ENCODE measurements around the gene TMEM86A. TPM values are rescaled to one million over a fixed set of nuclear protein-coding genes. Genes with fewer than 3 reads are reported as not detected.

TMEM86A gene
- total and polyA plus RNA-seq, 2 donors (not counting 3 experiments of a cell fraction or from before 2014, with no cell fraction given), result 2.1 to 2.6 TPM

DNA sequence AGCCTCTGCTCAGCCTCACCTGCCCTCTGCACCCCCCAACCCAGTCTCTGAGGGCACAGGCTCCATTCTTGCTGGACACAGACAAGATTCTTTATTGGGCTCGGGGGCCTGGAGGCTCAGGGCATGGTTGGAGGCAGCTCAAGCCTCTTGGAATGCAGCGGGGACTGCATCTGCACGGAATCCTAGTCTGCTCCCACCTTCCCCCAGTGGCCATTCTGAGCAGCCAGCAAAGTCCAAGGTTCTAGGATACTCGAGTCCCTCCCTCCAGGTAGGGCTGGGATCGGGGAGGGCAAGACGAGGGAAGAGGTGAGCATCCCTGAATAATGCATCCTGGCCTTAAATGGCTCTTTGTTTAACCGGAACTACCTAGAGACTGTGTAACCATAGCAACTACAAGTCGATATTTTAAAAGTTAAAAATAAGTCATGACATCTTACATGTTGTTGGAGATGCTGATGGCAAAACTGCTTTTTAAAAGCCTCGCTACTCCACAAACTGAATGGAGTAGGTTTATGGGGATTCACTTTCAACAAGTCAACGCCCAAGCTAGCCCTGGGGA, 38.1 kb downstream of the TMEM86A start:
- no peaks in the 10 kb centered on the region for H3K4me1 ChIP-seq (ENCODE audit: control insufficient read depth, extremely low read depth, insufficient read depth, low read length)
- intact Hi-C loops (cut with micrococcal nuclease) (no loop called here), dilution Hi-C loops (cut with MboI; ENCODE audit: extremely low pct_ligation_motif_present, low sequenced_read_pairs) (no loop called here)
- CTCF ChIA-PET, result interaction anchor here (2.0 to 3.1 kb wide), 2 partner anchors 8 to 14 kb away, joined by 9 to 15 read pairs; no protein-coding TSS in a partner anchor
- H3K4me2 ChIP-seq (ENCODE audit: insufficient read depth, low read length), result no peak overlapping the region
- no peaks in the 10 kb centered on the region for H3K79me2 ChIP-seq (ENCODE audit: control insufficient read depth, insufficient read depth, low read length)
- H3K9me3 ChIP-seq (replicated peaks; ENCODE audit: control insufficient read depth, insufficient read depth, low read length), result no peaks in the 10 kb centered on the region
- FAIRE-seq (no peak), DNase-seq (ENCODE audit: low read depth, low spot score) (no peak)
- TF ChIP-seq, protein P1, sequence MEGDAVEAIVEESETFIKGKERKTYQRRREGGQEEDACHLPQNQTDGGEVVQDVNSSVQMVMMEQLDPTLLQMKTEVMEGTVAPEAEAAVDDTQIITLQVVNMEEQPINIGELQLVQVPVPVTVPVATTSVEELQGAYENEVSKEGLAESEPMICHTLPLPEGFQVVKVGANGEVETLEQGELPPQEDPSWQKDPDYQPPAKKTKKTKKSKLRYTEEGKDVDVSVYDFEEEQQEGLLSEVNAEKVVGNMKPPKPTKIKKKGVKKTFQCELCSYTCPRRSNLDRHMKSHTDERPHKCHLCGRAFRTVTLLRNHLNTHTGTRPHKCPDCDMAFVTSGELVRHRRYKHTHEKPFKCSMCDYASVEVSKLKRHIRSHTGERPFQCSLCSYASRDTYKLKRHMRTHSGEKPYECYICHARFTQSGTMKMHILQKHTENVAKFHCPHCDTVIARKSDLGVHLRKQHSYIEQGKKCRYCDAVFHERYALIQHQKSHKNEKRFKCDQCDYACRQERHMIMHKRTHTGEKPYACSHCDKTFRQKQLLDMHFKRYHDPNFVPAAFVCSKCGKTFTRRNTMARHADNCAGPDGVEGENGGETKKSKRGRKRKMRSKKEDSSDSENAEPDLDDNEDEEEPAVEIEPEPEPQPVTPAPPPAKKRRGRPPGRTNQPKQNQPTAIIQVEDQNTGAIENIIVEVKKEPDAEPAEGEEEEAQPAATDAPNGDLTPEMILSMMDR (IDR thresholded peaks at IDR 0.05; ENCODE audit: extremely low read depth in 1 of 2, insufficient read depth in 1 of 2, low read depth in 1 of 2, low read length in 2 of 2), result peak in 1 of 2 donors; percentile 7
- TF ChIP-seq GATA2 (IDR thresholded peaks at IDR 0.05; ENCODE audit: insufficient read depth, insufficient read length, low read depth, low read length), result no peak
- no TSS peak for BruUV-seq (replicated peaks)
- no peaks in the 10 kb centered on the region for H4K20me1 ChIP-seq (replicated peaks; ENCODE audit: control insufficient read depth, extremely low read depth, insufficient read depth, low read length)
- H3K36me3 ChIP-seq (ENCODE audit: control insufficient read depth in 2 of 2, extremely low read depth in 1 of 2, insufficient read depth in 2 of 2, low read length in 2 of 2), result no peaks in the 10 kb centered on the region
- no peak overlapping the region for H3K4me3 ChIP-seq (replicated peaks in 1 of 3; ENCODE audit: insufficient read depth in 1 of 3, low read depth in 1 of 3, low read length in 3 of 3)
- POLR2A ChIA-PET, result interaction anchor here (0.5 kb wide), 1 partner anchor 142 kb away, joined by 3 read pairs; no protein-coding TSS in a partner anchor
- H3K27me3 ChIP-seq (ENCODE audit: control insufficient read depth in 2 of 2, insufficient read depth in 2 of 2, low read length in 2 of 2), result peaks cover 0 to 3% of the 10 kb centered on the region in 2 experiments
- H3K27ac ChIP-seq (ENCODE audit: insufficient read depth, low read depth, low read length), result no peak overlapping the region
- no peaks in the 10 kb centered on the region for H3K9me1 ChIP-seq (replicated peaks; ENCODE audit: control insufficient read depth, extremely low read depth, insufficient read depth, low read length)
- no peak overlapping the region for H2AFZ ChIP-seq (ENCODE audit: low read depth, low read length)
- no peak overlapping the region for H3K9ac ChIP-seq (replicated peaks; ENCODE audit: extremely low read depth, insufficient read depth, low read length)

- Histone ChIP-seq H3K27ac (ENCODE audit: insufficient read depth, low read depth, low read length) (no peak overlapping the region), H3K4me3 (replicated peaks in 1 of 3; ENCODE audit: insufficient read depth in 1 of 3, low read depth in 1 of 3, low read length in 3 of 3) (no peak overlapping the region), H3K4me1 (ENCODE audit: control insufficient read depth, extremely low read depth, insufficient read depth, low read length) (no peaks in the 10 kb centered on the region), H3K4me2 (ENCODE audit: insufficient read depth, low read length) (no peak overlapping the region), H3K9me1 (replicated peaks; ENCODE audit: control insufficient read depth, extremely low read depth, insufficient read depth, low read length) (no peaks in the 10 kb centered on the region), H2AFZ (ENCODE audit: low read depth, low read length) (no peak overlapping the region), H3K9ac (replicated peaks; ENCODE audit: extremely low read depth, insufficient read depth, low read length) (no peak overlapping the region), H3K27me3 (ENCODE audit: control insufficient read depth in 2 of 2, insufficient read depth in 2 of 2, low read length in 2 of 2) (peaks cover 0 to 3% of the 10 kb centered on the region in 2 experiments), H4K20me1 (replicated peaks; ENCODE audit: control insufficient read depth, extremely low read depth, insufficient read depth, low read length) (no peaks in the 10 kb centered on the region), H3K36me3 (ENCODE audit: control insufficient read depth in 2 of 2, extremely low read depth in 1 of 2, insufficient read depth in 2 of 2, low read length in 2 of 2) (no peaks in the 10 kb centered on the region), H3K79me2 (ENCODE audit: control insufficient read depth, insufficient read depth, low read length) (no peaks in the 10 kb centered on the region), H3K9me3 (replicated peaks; ENCODE audit: control insufficient read depth, insufficient read depth, low read length) (no peaks in the 10 kb centered on the region)
- TF ChIP-seq GATA2 (IDR thresholded peaks at IDR 0.05; ENCODE audit: insufficient read depth, insufficient read length, low read depth, low read length), result no peak
- no peak for TF ChIP-seq JUN (IDR thresholded peaks at IDR 0.05; ENCODE audit: borderline replicate concordance, insufficient read depth, insufficient read length, low read depth)
- TF ChIP-seq, protein P2, sequence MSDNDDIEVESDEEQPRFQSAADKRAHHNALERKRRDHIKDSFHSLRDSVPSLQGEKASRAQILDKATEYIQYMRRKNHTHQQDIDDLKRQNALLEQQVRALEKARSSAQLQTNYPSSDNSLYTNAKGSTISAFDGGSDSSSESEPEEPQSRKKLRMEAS (IDR thresholded peaks at IDR 0.05; ENCODE audit: insufficient read depth, insufficient read length), result no peak
- TF ChIP-seq FOS (IDR thresholded peaks at IDR 0.05; ENCODE audit: borderline replicate concordance, insufficient read depth, low read length), result no peak
- TF ChIP-seq, protein P1 (IDR thresholded peaks at IDR 0.05; ENCODE audit: extremely low read depth in 1 of 2, insufficient read depth in 1 of 2, low read depth in 1 of 2, low read length in 2 of 2), result no peak
- TF ChIP-seq MYC (IDR thresholded peaks at IDR 0.05; ENCODE audit: low read depth, low read length), result no peak
- no peak for TF ChIP-seq POLR2A (IDR thresholded peaks at IDR 0.05; ENCODE audit: low read depth, low read length)
- no TSS peak for BruUV-seq (replicated peaks)
- ChIA-PET CTCF (interaction anchor here (1.4 to 3.1 kb wide), 3 partner anchors 9 to 27 kb away, joined by 5 to 15 read pairs (median 6); no protein-coding TSS in a partner anchor), POLR2A (no interaction called here)
- dilution Hi-C loops (cut with MboI; ENCODE audit: extremely low pct_ligation_motif_present, low sequenced_read_pairs) (no loop called here), intact Hi-C loops (cut with micrococcal nuclease) (no loop called here)
- no peak for FAIRE-seq
- no peak for DNase-seq (ENCODE audit: low read depth, low spot score)
Measured at GRCh38 chr11:18737642-18738041, 39.1 kb downstream of the TMEM86A start.

Measured in endothelial cell of umbilical vein (primary cell).